ENCODE results near the gene EDDM13. TPM values are rescaled to one million over a fixed set of nuclear protein-coding genes. Genes with fewer than 3 reads are reported as not detected.

EDDM13 gene
- polyA plus RNA-seq, 2 of the 4 experiments (the other 2 are of a cell fraction) = not detected

- no peak overlapping the region for H3K27ac ChIP-seq
- H3K9me3 ChIP-seq = peaks cover 5% of the 10 kb centered on the region; the same call in 1 of the 3 replicates
- DNase-seq (ENCODE audit: low read depth in 1 of 2, low spot score in 1 of 2) = peak in 1 of 2 experiments; percentile 64
- 77% methylated on average over 11 of the region's 11 CpGs for WGBS (ENCODE audit: missing lambda C conversion rate)
- TF ChIP-seq RAD21 (conservative IDR thresholded peaks at IDR 0.05 in 1 of 2, IDR thresholded peaks at IDR 0.05 in 1 of 2) (no peak), KDM5A (IDR thresholded peaks at IDR 0.05) (no peak), RCOR1 (IDR thresholded peaks at IDR 0.05; ENCODE audit: low read depth, low read length) (no peak), TP53 (CRISPR knock-in tag; IDR thresholded peaks at IDR 0.05) (no peak), CTCF (IDR thresholded peaks at IDR 0.05) (peak; percentile 43), NFE2L2 (conservative IDR thresholded peaks at IDR 0.05; ENCODE audit: low read length) (no peak)
- ChIA-PET POLR2A (no interaction called here), CTCF (interaction anchor here (0.6 to 1.5 kb wide), 6 partner anchors 9 to 1973 kb away, joined by 3 to 4 read pairs (median 3); no protein-coding TSS in a partner anchor)
- H3K4me2 ChIP-seq = no peak overlapping the region
- FAIRE-seq = no peak
- H3K4me1 ChIP-seq = peaks cover 5% of the 10 kb centered on the region; the same call in 1 of the 3 replicates
- peak; percentile 40 to 81; a peak in 3 of 6 replicates for ATAC-seq
- H3K4me3 ChIP-seq = no peak overlapping the region
These were observed 37.1 kb downstream of the EDDM13 start for GRCh38 chr19:56309511-56310185.

GRCh38 chr19:56310462-56310861 lies 37.9 kb downstream of the EDDM13 start:
- FAIRE-seq (no peak), ATAC-seq (no peak), DNase-seq (ENCODE audit: low read depth in 1 of 2, low spot score in 1 of 2) (no peak)
- peaks cover 5% of the 10 kb centered on the region; the same call in 1 of the 3 replicates for H3K9me3 ChIP-seq
- 88% methylated on average over 8 of the region's 8 CpGs for WGBS (ENCODE audit: missing lambda C conversion rate)
- ChIA-PET POLR2A (no interaction called here), CTCF (interaction anchor here (1.5 kb wide), 1 partner anchor 23 kb away, joined by 4 read pairs; no protein-coding TSS in a partner anchor)
- TF ChIP-seq RAD21 (conservative IDR thresholded peaks at IDR 0.05 in 1 of 2, IDR thresholded peaks at IDR 0.05 in 1 of 2) (no peak), RARB (CRISPR knock-in tag; IDR thresholded peaks at IDR 0.05) (no peak), REST (IDR thresholded peaks at IDR 0.05) (no peak), HEYL (CRISPR knock-in tag; IDR thresholded peaks at IDR 0.05) (no peak), CTCF (IDR thresholded peaks at IDR 0.05) (no peak), CBX8 (IDR thresholded peaks at IDR 0.05) (no peak), CHD2 (IDR thresholded peaks at IDR 0.05; ENCODE audit: low read length, partially characterized antibody) (no peak), SREBF2 (IDR thresholded peaks at IDR 0.05) (no peak), FOXS1 (CRISPR knock-in tag; IDR thresholded peaks at IDR 0.05) (no peak), JUNB (IDR thresholded peaks at IDR 0.05) (no peak), POLR2AphosphoS2 (conservative IDR thresholded peaks at IDR 0.05; ENCODE audit: low read length) (no peak)
- no peak overlapping the region for H3K27ac ChIP-seq
- H3K4me1 ChIP-seq = peaks cover 5% of the 10 kb centered on the region; the same call in 1 of the 3 replicates
- H3K4me2 ChIP-seq = no peak overlapping the region
- no peak overlapping the region for H3K4me3 ChIP-seq

Measured in A549 (cell line).